OCI-LY7 (cell line): ENCODE results near the gene SLX4.

ENCODE experiments used
- EZH2phosphoT487 ChIP-seq: fragments of 200-600 bp; sonication (generic); IDR thresholded peaks from 2 replicates; pipeline ENCODE4 v1.6.1; 2018; ENCODE audit warnings: low read depth, borderline replicate concordance, mild to moderate bottlenecking, mixed run types, antibody characterized with exemption, low read length, moderate library complexity, mixed read lengths
- TF ChIP-seq, protein P1 (sequence below): fragments of 200-600 bp; sonication (generic); conservative IDR thresholded peaks from 2 replicates; pipeline ENCODE4 v1.5.1; 2014; ENCODE audit warnings: mild to moderate bottlenecking, antibody characterized with exemption, low read length, moderate library complexity, mixed read lengths

DNA sequence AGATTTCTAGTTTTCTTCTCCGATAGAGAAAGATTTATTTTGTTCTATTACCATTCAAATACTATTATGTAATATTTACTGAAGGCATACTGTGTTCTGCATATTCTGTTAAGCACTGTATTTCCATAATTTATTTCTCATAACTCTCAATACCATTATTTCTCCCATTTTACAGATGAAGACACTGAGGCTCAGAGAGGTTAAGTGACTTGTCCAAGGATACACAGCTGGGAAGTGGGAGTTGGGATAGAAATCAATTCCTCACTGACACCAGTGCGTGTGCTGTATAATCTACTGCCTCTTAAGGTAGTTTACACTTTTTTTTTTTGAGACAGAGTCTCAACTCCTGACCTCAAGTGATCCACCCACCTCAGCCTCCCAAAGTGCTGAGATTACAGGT lies 41.6 kb downstream of the SLX4 start:
- TF ChIP-seq, protein P1, sequence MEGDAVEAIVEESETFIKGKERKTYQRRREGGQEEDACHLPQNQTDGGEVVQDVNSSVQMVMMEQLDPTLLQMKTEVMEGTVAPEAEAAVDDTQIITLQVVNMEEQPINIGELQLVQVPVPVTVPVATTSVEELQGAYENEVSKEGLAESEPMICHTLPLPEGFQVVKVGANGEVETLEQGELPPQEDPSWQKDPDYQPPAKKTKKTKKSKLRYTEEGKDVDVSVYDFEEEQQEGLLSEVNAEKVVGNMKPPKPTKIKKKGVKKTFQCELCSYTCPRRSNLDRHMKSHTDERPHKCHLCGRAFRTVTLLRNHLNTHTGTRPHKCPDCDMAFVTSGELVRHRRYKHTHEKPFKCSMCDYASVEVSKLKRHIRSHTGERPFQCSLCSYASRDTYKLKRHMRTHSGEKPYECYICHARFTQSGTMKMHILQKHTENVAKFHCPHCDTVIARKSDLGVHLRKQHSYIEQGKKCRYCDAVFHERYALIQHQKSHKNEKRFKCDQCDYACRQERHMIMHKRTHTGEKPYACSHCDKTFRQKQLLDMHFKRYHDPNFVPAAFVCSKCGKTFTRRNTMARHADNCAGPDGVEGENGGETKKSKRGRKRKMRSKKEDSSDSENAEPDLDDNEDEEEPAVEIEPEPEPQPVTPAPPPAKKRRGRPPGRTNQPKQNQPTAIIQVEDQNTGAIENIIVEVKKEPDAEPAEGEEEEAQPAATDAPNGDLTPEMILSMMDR = no peak
- no peak for TF ChIP-seq EZH2phosphoT487
